GM19324 (cell line): Measurements from ENCODE around the gene RPGRIP1.
"Not testable (repeated sequence)": the region's sequence is repeated elsewhere in the genome, so short reads cannot be mapped to it uniquely, and the experiment has no call there.

Experiments
- ATAC-seq: cut with Tn5 transposase; IDR thresholded peaks from one replicate; pipeline ENCODE4 v1.9.1; 2021; ENCODE audit warnings: mild to moderate bottlenecking, moderate library complexity; ENCODE audit not compliant: unreplicated experiment, low FRiP score

RPGRIP1 gene

DNA sequence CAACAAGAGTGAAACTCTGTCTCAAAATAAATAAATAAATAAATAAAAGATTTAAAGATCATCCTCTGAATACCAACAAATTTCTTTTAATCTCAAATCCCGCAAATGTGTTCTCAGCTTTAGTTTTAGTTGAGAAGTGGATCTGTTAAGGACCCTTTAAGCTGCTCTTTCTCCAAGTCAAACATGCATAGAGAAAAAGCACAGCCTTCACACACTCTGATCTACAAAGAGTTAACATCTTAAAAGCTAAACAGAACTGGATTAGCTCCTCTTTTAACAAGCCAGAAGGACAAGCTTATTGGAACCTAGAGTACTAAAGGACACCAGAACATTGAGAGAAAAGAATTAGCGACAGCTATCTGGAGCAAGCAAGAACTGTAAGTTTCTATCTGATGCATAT, at the start of gene RPGRIP1:
TSS of gene RPGRIP1 (plus strand) at position 301 of the 400 bp plus-strand sequence. CDS start 7,894 bp downstream, outside the sequence.
- no peak for ATAC-seq

DNA sequence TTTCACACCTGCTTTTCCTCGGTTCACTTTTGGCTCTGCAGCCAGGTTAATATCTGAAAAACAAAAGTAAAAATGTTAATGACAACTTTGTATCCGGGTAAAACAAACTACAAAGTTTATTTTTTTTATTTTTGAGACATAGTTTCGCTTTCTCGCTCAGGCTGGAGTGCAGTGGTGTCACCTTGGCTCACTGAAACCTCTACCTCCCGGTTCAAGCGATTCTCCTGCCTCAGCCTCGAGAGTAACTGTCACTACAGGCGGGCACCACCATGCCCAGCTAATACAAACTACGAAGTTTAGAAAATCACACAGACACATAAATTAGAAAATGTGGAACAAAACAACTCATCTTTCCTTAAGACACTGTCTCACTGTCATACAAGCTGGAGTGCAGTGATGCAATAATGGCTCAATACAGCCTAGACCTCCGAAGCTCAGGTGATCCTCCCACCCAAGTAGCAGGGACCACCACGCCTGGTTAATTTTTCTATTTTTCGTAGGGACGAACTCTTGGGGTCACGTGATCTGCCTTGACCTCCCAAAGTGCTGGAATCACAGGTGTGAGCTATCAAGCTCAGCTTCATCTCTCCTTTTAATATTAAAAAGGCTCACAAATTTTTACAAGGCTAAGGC, 48.7 kb upstream of the RPGRIP1 start:
- no peak for ATAC-seq

DNA sequence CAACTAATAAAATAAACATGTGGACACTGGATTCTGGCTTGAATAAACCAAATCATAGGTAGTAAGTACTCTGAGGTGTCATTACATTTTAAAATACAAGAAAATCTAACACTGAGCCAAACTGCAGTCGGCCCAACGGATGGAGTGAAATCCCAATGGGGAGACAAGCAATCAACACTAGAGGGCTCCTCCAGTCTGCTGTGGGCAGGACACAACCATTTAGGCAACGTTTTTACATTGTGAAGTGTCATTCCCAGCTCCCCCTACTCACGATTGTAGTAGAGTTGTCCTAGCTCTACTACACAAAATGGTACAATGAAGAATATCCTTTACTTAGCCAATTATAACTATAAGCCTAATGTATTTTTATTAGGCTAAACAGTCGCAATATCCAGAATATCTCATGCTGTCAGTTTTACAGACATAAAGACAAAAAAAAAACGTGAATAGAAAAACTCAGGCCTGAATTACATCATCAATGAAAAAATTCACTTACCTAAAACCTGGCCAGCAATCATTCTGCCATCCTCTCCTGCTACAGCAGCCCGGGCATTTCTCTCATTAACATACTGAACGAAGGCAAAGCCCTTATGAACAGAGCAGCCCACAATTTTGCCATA, 46.3 kb upstream of the RPGRIP1 start:
- no peak for ATAC-seq

DNA sequence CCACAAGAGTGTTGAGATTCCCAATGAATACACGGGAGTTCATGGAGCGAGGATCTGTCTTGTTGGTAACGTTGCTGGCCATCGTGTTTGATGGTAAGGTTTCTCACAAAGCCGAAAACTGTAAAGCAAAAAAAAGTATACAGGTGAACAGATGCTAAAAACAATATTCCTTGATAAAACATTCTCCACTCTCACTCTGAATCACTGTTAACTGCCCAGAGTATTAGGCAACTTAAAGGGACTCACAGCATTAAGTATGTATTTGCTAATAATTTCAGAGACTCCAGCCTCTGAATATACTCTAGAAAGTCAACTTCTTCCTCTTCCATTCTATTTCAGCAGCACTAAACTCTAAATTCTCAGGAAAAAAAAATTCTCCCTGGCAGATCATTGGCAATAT, 45.8 kb upstream of the RPGRIP1 start:
- no peak for ATAC-seq

DNA sequence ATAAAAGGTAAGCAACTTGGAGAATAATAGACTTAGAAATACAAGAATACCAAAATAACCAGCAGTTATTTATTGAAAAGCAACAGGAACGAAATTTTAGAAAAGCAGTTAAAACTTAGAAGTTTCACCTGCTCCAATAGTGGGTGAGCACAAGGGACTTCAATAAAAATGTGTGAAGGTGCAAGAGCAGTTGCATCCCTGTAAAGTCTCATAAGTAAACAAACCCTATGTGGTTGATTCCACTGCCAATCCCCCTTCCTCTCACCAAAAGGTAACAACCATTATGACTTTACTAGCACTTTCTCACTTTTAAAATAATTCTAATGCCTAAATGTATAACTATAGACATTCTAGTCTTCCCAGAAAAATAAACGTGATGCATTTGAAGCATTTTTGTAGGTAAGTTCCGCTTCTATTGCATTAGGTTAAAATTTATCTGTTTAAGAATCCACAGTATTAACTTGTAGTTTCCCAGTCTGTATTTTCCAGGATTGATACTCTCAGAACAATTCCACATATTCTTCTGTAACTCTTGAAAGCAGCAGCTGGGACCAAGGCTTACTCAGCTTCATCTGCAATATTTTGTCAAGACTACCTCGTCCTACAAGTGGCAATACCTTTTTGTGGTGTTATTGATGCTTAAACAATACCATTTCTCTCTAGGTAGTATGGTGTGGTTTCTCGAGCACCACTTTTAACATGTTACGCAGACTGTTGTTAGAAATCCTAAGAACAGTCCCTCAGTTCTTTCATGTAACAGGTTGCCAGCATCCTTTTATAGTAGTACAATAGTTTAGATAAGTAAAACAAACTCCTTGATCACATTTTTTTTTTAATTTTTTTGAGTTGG, 42.7 kb upstream of the RPGRIP1 start:
- no peak for ATAC-seq

DNA sequence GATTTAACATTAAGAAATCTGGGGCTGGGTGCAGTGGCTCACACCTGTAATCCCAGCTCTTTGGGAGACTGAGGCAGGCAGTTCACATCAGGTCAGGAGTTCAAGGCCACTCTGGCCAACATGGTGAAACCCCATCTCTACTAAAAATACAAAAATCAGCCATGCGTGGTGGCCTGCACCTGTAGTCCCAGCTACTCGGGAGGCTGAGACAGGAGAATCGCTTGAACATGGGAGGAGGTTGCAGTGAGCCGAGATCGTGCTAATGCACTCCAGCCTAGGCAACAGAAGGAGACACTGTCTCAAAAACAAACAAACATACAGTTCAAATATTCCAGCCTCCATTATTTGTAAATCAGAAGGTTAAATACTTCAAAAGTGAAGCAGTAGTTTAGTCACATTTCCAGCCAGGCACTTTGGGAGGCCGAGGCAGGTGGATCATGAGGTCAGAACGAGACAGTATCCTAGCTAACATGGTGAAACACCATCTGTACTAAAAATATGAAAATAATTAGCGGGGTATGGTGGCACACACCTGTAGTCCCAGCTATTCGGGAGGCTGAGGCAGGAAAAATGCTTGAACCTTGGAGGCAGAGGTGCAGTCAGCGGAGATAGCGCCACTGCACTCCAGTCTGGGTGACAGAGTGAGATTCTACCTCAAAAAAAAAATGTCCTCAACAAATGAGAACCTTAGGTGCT, 40.9 kb upstream of the RPGRIP1 start:
- no peak for ATAC-seq

DNA sequence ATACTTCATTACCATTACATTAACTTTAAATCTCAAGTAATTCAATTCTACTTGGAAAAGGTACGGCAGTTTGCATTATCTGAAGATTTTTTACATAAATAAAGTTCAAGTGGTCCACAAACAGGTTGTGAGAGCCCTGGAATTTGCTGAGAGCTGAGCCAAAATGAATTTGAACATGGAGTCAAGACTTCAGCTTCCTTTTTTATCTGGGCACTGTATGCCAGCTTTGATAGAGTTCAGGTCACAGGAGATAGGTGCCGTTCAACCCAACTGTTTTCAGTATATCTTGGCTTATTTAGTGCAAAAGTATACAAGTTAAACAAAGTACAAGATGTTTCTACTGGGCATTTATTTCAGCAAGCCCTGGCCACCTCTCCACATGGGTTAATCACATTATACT, 39.5 kb upstream of the RPGRIP1 start:
- no peak for ATAC-seq

DNA sequence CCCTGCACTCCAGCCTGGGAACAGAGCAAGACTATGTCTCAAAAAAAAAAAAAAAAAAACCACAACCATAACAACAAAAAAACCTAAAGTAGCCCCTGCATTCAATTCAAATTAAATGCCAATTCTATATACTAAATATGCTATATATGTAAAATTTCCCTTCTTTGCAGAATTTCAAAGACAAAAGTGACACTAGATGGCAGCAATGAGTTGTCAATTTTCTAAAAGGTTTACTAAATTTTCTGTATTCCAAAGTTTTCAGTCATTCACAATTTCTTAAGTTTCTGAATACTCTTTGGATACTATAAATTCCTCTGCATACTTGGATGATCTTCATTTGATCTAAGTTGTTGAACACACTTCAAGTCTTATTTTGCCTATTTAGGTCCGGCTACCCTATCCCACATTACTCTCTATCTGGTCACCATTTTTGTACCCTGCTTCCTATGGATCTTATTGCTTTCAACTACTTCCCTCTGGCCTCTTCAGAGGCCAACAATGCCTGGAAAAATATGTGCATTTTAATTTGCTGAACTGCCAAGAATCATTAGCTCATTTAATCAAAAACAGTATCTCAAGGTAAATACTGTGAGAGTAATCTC, 38.6 kb upstream of the RPGRIP1 start:
- ATAC-seq: no peak

DNA sequence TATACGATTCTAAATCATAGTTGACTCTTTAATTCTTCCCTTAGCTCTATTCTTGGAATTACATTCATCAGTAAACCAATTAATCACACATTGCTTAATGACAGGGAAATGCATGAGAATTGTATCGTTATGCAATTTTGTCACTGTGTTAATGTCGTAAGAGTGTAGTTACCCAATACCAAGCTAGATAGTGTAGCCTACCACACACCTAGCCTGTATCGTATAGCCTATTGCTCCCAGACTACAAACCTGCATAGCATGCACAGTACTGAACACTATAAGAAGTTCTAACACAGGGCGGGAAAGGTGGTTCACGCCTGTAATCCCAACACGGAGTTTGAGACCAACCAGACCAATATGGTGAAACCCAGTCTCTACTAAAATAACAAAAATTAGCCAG, 35.3 kb upstream of the RPGRIP1 start:
- no peak for ATAC-seq

DNA sequence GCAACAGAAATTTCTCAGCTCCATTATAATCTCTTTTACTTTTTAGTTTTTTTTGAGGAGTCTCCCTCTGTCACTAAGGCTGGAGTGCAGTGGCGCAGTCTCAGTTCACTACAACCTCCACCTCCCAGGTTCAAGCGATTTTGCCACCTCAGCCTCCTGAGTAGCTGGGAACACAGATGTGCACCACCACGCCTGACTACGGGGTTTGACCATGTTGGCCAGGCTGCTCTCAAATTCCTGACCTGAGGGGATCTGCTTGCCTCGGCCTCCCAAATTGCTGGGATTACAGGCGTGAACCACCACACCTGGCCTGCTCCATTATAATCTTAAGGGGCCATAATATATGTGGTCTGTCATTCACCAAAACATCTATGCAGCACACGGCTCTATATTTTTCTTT, 34.1 kb upstream of the RPGRIP1 start:
- no peak for ATAC-seq

DNA sequence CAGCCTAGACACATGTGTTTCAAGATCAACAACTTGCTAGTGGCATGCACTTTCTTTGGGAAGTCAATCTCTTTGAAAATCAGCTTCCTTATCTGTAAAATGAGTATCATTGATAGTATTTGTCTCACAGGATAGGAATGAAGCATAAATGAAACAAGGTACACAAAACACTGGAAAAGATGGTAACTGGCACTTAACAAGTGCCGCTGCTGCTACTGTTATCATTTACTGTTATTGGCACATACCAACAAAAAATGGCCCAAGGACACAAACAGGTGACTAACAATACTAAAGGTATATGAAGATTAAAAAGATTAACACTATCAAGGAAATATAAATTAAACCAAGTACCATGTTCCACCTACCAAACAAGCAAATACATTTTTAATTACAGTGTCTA, 31.5 kb upstream of the RPGRIP1 start:
- no peak for ATAC-seq

DNA sequence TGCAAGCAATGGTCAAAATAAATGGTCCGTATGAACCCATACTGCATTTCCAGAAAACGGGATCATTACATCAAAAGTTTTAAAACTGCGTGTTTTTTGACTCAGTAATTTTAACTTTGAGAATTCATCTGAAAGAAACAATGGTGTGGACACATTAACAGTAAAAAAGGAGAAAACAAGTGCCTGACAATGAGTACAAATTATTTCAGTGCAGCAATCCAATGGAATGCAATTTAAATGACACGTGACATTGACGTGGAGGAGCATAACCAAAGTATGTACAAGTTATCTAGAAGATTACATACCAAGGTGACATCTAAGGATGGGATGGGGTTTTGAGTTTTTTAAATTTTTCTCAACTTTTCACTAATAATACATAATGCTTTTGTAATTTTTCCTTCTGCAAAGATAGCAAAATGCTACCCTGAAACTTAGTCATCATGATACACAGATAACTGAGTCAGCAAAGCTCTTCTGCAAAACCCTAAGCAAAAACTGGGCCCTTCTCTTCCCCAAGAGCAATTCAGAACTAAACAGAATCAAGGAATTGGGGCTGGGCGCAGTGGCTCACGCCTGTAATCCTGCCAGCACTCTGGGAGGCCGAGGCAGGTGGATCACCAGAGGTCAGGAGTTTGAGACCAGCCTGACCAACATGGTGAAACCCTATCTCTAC, 31.0 kb upstream of the RPGRIP1 start:
- ATAC-seq: no peak

DNA sequence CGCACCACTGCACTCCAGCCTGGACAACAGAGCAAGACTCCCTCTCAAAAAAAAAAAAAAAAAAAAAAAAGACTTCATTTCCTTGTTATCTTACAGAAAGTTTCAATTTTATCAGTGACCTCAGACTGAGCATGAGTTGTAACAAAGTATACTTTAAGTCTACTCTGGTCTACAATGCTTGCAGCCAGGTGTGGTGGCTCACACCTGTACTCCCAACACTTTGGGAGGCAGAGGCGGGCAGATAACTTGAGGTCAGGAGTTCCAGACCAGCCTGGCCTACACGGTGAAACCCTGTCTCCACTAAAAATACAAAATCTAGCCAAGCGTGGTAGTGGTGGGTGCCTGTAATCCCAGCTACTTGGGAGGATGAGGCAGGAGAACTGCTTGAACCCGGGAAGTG, 28.7 kb upstream of the RPGRIP1 start:
- no peak for ATAC-seq

DNA sequence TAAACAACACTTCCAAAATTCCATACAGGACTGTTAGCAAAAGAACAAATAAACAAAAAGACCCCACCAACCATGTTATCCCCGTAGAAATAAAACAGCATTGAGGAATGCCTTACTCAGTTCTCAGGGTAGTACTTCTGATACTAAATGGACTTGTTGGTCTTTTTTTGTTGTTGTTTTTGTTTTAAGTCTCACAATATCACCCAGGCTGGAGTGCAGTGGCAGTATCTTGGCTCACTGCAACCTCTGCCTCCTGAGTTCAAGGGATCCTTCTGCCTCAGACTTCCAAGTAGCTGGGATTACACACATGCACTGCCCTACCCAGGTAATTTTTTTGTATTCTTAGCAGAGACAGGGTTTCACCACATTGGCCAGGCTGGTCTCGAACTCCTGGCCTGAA, 27.7 kb upstream of the RPGRIP1 start:
- no peak for ATAC-seq

DNA sequence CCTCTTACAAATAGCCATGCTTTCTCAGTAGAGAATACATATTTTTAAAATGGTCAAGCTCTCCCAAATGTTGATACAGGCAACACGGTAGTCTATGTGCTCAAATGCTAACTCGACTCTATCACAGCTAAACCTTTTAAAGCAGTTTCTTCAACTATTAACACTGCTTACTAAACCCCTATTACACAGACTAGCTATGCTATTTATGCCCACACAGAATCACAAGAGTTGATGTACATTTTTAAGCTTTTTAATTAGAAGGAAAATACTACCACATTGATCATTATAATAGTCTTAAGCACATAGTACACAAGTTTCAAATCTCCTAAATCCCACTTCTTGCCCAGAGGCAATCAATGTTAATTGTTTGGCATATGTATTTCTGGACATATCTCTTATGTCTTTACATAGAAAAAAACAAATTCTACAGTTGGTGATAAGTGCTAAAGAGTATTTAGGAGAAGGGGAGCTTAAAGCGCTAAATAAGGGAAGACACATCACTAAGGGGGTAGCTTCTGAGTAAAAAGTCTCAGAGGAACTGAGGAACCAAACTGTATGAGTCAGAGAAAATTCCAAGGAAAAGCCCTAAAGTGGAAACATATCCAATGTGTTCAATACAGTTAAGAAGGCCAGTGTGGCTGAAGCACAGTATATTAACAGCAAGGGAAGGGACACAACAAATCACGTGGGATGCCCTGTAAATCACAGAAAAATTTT, 24.3 kb upstream of the RPGRIP1 start:
- ATAC-seq: no peak

DNA sequence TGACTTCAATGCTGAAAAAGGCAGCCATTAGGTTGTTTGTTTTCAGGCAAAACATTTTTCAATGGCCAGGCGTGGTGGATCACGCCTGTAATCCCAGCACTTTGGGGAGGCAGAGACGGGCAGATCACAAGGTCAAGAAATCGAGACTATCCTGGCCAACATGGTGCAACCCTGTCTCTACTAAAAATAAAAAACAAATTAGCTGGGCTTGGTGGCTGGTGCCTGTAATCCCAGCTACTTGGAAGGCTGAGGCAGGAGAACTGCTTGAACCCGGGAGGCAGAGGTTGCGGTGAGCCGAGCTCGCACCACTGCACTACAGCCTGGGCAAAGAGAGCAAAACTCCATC, 23.8 kb upstream of the RPGRIP1 start:
- ATAC-seq: not testable (repeated sequence)

DNA sequence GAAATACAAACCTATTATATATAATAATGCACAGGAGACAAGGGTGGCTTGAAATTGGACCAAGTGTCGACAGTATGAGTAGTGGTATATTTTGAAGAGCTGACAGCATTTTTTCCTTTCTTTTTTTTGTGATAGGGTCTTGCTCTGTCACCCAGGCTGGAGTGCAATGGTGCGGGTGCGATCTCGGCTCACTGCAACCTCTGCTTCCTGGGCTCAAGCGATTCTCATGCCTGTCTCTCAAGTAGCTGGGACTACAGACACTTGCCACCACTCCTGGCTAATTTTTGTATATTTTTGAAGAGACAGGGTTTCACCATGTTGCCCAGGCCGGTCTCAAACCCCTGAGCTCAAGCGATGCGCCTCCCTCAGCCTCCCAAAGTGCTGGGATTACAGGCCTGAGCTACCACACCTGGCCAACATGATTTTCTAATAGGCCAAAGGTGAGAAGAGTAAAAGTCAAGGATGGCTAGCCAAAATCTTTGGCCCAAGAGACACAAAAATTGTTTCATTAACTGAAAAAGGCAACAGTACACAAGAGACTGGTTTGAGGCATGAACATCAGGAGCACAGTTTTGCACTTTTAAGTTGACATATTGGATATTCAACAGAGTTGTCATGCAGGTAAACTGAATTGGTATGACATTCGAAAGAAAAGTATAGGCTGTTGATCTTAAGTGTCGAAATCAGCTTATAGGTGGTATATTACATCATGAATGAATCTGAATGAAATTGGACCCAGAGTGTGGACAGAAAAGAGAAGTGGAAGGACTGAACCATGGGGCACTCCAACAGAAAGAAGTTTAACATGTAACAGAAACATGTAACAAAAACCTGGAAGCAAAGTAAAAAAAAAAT, 23.1 kb upstream of the RPGRIP1 start:
- ATAC-seq: no peak

DNA sequence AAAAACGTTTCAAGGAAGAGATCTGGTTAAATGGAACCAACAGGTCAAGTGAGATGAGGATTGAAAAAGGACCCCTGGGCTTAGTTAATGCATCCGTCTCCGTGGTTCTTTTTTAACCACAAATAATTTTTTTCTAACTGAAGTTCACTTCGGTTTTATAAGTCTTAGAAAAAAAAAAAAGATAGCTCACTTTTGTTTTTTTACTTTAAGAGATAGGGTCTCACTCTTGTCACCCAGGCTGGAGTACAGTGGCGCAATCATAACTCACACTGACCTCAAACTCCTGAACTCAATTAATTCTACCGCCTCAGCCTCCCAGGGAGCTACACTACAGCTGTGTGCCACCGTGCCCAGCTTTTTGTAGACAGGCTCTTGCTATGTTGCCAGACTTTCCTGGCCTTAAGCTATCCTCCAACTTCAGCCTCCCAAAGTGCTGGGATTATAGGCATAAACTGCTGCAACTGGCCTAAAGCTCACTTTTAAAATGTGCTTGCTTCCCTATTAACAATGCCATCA, 22.4 kb upstream of the RPGRIP1 start:
- no peak for ATAC-seq
